HepG2 (cell line): Measurements from ENCODE around the gene ANKS1A. TPM values are rescaled to one million over a fixed set of nuclear protein-coding genes. Genes with fewer than 3 reads are reported as not detected.

ENCODE experiments used
- AHDC1 ChIP-seq: sonication (generic); formaldehyde crosslinking; IDR thresholded peaks from 2 replicates; pipeline ENCODE4 v1.5.1; 2020; ENCODE audit warnings: mild to moderate bottlenecking, missing genetic modification reagents, borderline replicate concordance
- ASH2L ChIP-seq: fragments of 300-600, 200-600 bp; sonication (generic); IDR thresholded peaks from 2 replicates; pipeline ENCODE4 v1.7.0; 2017; ENCODE audit warnings: low read depth, mild to moderate bottlenecking, moderate library complexity, mixed read lengths, low read length; ENCODE audit not compliant: insufficient read length
- IKZF5 ChIP-seq: IDR thresholded peaks from 2 replicates; pipeline ENCODE4 v1.6.1; 2018; ENCODE audit warnings: missing genetic modification reagents, mild to moderate bottlenecking, missing compliant biosample characterization
- MAFK ChIP-seq, 2 experiments: IDR thresholded peaks in 1 of 2; conservative IDR thresholded peaks in 1 of 2; 2 replicates each; pipeline ENCODE4 v1.6.1; 2011; ENCODE audit warnings: improper control_type of control experiment in 2 of 2, low read length in 2 of 2
- MTA3 ChIP-seq: sonication (generic); formaldehyde crosslinking; IDR thresholded peaks from 2 replicates; pipeline ENCODE4 v1.4.0; 2020; ENCODE audit warnings: missing genetic modification reagents
- PAXIP1 ChIP-seq: sonication (generic); formaldehyde crosslinking; conservative IDR thresholded peaks from 2 replicates; pipeline ENCODE4 v1.4.0; 2020; ENCODE audit warnings: mild to moderate bottlenecking, missing genetic modification reagents, moderate library complexity
- ZBTB8A ChIP-seq: sonication (generic); formaldehyde crosslinking; IDR thresholded peaks from 2 replicates; pipeline ENCODE4 v1.4.0; 2020; ENCODE audit warnings: mild to moderate bottlenecking, low read depth, missing genetic modification reagents, borderline replicate concordance
- ZNF292 ChIP-seq: sonication (generic); formaldehyde crosslinking; IDR thresholded peaks from 2 replicates; pipeline ENCODE4 v1.8.1; 2022; ENCODE audit warnings: mild to moderate bottlenecking, low read depth, missing genetic modification reagents, borderline replicate concordance
- ZNF614 ChIP-seq: IDR thresholded peaks from 2 replicates; pipeline ENCODE4 v1.6.1; 2018; ENCODE audit warnings: missing biosample characterization, missing genetic modification reagents, inconsistent platforms, borderline replicate concordance
- polyA plus RNA-seq, 8 experiments: library from polyadenylated mRNA; depleted of rRNA in 3 of 8; stranded (reverse) in 7 of 8; unstranded in 1 of 8; fragments of >200 nt; fragmentation: Illumina TruSeq in 4 of 8; extraction: Trizol in 4 of 8; gene quantifications; 2 replicates each; pipeline versions ENCODE4 v1.2.1 to v1.2.3, GENCODE V29; 2011 to 2016; ENCODE audit warnings: low read depth in 4 of 8, missing spikeins in 1 of 8, mixed read lengths in 1 of 8; ENCODE audit not compliant: insufficient read depth in 1 of 8
- total RNA-seq, 5 experiments: library from RNA; depleted of rRNA; stranded (reverse); fragments of >200 nt; fragmentation: Illumina TruSeq; extraction: Trizol; gene quantifications; 2 replicates each; pipeline ENCODE4 v1.2.3, GENCODE V29; 2016; ENCODE audit warnings: low read depth in 1 of 5
- TF ChIP-seq, protein P1 (sequence below): IDR thresholded peaks from 2 replicates; pipeline ENCODE4 v1.6.1; 2016; ENCODE audit warnings: missing compliant biosample characterization, missing genetic modification reagents, borderline replicate concordance
- TF ChIP-seq, protein P2 (sequence below): sonication (generic); formaldehyde crosslinking; IDR thresholded peaks from 2 replicates; pipeline ENCODE4 v1.4.0; 2020; ENCODE audit warnings: low read depth, mild to moderate bottlenecking, missing genetic modification reagents

The ANKS1A gene
- total and polyA plus RNA-seq, 2 of the 13 experiments (the other 11 are each of a cell fraction or from before 2014, with no cell fraction given), result 7.2 to 15.1 TPM

DNA sequence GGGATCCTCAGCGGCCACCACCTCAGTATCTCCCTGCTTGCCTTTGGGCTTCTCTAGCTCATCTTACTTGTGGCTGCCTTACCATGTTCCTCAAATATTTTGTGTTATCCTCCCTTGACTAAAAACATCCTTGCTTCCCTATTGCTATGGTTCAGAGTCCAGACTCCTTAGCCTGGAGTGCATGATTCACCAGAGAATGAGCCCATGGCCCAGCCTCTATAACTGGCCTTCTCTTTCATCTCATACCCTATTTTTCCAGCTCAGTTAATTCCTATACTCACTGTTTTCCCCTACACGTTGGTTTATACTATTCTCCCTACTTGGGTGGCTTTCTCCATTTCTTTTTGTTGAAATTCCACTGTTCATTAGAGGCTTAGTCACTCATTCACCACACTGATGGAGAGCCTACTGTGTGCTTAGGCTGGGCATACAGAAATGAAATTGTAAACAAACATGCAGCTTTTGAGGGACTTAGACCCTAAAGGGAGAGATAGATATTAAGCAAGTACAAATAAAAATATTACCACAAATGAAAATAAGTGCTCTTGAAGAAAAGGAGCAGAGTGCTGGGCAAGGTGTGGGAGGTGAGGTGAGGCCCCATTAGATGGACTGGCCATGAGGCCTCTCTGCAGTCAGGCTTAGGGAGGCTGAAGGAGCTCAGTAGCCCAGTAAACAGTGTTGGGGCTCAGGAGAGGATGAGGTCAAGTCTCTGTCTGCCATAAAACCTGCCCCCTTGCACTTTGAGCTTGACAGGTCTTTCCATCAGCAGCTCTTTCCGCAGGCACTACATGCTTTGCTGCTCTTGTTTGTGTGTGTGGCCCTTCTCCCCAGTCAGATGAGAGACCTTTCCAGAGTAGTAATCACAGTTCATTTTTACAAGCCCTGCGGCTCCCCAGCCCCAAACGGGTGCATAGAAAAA lies 142.8 kb downstream of the ANKS1A start (continued):
- TF ChIP-seq AHDC1 (peak; percentile 55; the same call in 1 of the 2 replicates), ZNF292 (CRISPR knock-in tag) (peak; percentile 85; the same call in 1 of the 2 replicates), ASH2L (peak; percentile 55), MTA3 (CRISPR knock-in tag) (no peak), PAXIP1 (peak; percentile 69), IKZF5 (CRISPR knock-in tag) (peak; percentile 17; the same call in 1 of the 2 replicates), MAFK (conservative IDR thresholded peaks at IDR 0.05 in 1 of 2, IDR thresholded peaks at IDR 0.05 in 1 of 2; ENCODE audit: low read length in 2 of 2) (0 out of 4 replicates have a peak, but pooled peaks have one; percentile 13 to 15), ZNF614 (0 out of 2 replicates have a peak, but pooled peaks have one; percentile 30), ZBTB8A (CRISPR knock-in tag) (no peak)
- TF ChIP-seq, protein P1, sequence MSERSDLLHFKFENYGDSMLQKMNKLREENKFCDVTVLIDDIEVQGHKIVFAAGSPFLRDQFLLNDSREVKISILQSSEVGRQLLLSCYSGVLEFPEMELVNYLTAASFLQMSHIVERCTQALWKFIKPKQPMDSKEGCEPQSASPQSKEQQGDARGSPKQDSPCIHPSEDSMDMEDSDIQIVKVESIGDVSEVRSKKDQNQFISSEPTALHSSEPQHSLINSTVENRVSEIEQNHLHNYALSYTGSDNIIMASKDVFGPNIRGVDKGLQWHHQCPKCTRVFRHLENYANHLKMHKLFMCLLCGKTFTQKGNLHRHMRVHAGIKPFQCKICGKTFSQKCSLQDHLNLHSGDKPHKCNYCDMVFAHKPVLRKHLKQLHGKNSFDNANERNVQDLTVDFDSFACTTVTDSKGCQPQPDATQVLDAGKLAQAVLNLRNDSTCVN, result 0 out of 2 replicates have a peak, but pooled peaks have one; percentile 59
- TF ChIP-seq, protein P2, sequence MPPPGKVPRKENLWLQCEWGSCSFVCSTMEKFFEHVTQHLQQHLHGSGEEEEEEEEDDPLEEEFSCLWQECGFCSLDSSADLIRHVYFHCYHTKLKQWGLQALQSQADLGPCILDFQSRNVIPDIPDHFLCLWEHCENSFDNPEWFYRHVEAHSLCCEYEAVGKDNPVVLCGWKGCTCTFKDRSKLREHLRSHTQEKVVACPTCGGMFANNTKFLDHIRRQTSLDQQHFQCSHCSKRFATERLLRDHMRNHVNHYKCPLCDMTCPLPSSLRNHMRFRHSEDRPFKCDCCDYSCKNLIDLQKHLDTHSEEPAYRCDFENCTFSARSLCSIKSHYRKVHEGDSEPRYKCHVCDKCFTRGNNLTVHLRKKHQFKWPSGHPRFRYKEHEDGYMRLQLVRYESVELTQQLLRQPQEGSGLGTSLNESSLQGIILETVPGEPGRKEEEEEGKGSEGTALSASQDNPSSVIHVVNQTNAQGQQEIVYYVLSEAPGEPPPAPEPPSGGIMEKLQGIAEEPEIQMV (CRISPR knock-in tag), result 0 out of 2 replicates have a peak, but pooled peaks have one; percentile 34
